GM20000 (cell line): ENCODE results near the gene TOP1.

ENCODE experiments used
- DNase-seq: peaks from one replicate; pipeline ENCODE4 v3.0.0; 2012; ENCODE audit warnings: low spot score
- CTCF ChIP-seq: IDR thresholded peaks from 2 replicates; pipeline ENCODE4 v1.5.1; 2012; ENCODE audit warnings: mild to moderate bottlenecking, control low read depth; ENCODE audit errors: extremely low read depth, missing control alignments

The TOP1 gene

GRCh38 chr20:41011551-41012067, 17.0 kb upstream of the TOP1 start:
- peak; percentile 71 for DNase-seq
- TF ChIP-seq CTCF = no peak

- no peak for DNase-seq
- no peak for TF ChIP-seq CTCF
These were observed 14.0 kb upstream of the TOP1 start for GRCh38 chr20:41014561-41015088.

GRCh38 chr20:41017448-41018042, 11.1 kb upstream of the TOP1 start:
- DNase-seq = no peak
- TF ChIP-seq CTCF = no peak

GRCh38 chr20:41018153-41018552, 10.5 kb upstream of the TOP1 start:
- no peak for TF ChIP-seq CTCF
- no peak for DNase-seq

GRCh38 chr20:41023549-41023948, 5.1 kb upstream of the TOP1 start:
- no peak for DNase-seq

GRCh38 chr20:41027366-41027765, 1.3 kb upstream of the TOP1 start:
- no peak for TF ChIP-seq CTCF
- no peak for DNase-seq

More at GRCh38 chr20:41023549-41023948, 5.1 kb upstream of the TOP1 start:
- no peak for TF ChIP-seq CTCF

GRCh38 chr20:41027872-41028358, 707 bp upstream of the TOP1 start:
- no peak for DNase-seq
- TF ChIP-seq CTCF = no peak
